Progenitor cell of endocrine pancreas (in vitro differentiated cells): ENCODE results near the gene ARHGEF2. TPM values are rescaled to one million over a fixed set of nuclear protein-coding genes. Genes with fewer than 3 reads are reported as not detected.

Experiments used
- DNase-seq: peaks from one replicate; pipeline ENCODE4 v3.0.0; 2021; ENCODE audit warnings: low spot score; ENCODE audit not compliant: unreplicated experiment
- H3K27ac Mint-ChIP-seq: 2 replicates; pipeline ENCODE4 v1.8.0; 2021; ENCODE audit warnings: mild to moderate bottlenecking, moderate library complexity, mixed read lengths
- H3K27me3 Mint-ChIP-seq: 2 replicates; pipeline ENCODE4 v1.8.0; 2021; ENCODE audit warnings: mixed read lengths
- H3K36me3 Mint-ChIP-seq: 2 replicates; pipeline ENCODE4 v1.8.0; 2022; ENCODE audit warnings: mixed read lengths; ENCODE audit not compliant: insufficient read depth
- H3K4me1 Mint-ChIP-seq: 2 replicates; pipeline ENCODE4 v1.8.0; 2021; ENCODE audit warnings: low read depth, mixed read lengths
- H3K4me3 Mint-ChIP-seq: 2 replicates; pipeline ENCODE4 v1.8.0; 2021; ENCODE audit warnings: low read depth, mild to moderate bottlenecking, moderate library complexity, mixed read lengths
- H3K9me3 Mint-ChIP-seq: 2 replicates; pipeline ENCODE4 v1.8.0; 2021; ENCODE audit warnings: low read depth, mixed read lengths
- CTCF ChIP-seq: fragments of 200-600 bp; sonication (generic); IDR thresholded peaks from one replicate; pipeline ENCODE4 v1.5.0; 2021; ENCODE audit warnings: antibody characterized with exemption, mild to moderate bottlenecking; ENCODE audit not compliant: unreplicated experiment
- total RNA-seq: library from RNA; stranded (reverse); gene quantifications from 2 replicates; pipeline ENCODE4 v1.2.1, GENCODE V29; 2021

The ARHGEF2 gene
- total RNA-seq, 1 donor from 2014 or later = 103 TPM

DNA sequence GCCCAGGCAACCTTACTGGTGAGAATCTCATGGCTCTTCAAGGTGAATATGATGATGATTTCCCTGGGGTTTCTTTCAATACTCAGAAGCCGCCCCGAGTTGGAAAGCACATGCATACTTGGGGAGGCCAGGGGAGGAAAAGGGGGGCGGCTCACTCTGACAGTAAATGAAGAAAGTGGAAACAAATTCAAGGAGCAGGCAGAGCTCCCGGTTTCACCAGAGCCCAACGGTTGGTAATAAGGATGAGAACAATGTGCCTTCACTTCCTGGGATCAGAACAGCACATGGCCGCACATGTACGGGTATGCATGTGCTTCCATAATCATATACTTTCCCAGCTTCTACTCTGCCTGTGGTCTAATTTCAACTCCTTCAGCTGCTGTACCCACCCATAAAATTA lies 3.8 kb upstream of the ARHGEF2 start:
- Mint-ChIP-seq H3K36me3 (no peaks in the 10 kb centered on the region), H3K4me1 (peaks cover 38% of the 10 kb centered on the region), H3K27ac (peak overlapping the region; percentile 25), H3K4me3 (no peak overlapping the region), H3K27me3 (no peaks in the 10 kb centered on the region), H3K9me3 (no peaks in the 10 kb centered on the region)
- no peak for TF ChIP-seq CTCF
- DNase-seq = no peak

DNA sequence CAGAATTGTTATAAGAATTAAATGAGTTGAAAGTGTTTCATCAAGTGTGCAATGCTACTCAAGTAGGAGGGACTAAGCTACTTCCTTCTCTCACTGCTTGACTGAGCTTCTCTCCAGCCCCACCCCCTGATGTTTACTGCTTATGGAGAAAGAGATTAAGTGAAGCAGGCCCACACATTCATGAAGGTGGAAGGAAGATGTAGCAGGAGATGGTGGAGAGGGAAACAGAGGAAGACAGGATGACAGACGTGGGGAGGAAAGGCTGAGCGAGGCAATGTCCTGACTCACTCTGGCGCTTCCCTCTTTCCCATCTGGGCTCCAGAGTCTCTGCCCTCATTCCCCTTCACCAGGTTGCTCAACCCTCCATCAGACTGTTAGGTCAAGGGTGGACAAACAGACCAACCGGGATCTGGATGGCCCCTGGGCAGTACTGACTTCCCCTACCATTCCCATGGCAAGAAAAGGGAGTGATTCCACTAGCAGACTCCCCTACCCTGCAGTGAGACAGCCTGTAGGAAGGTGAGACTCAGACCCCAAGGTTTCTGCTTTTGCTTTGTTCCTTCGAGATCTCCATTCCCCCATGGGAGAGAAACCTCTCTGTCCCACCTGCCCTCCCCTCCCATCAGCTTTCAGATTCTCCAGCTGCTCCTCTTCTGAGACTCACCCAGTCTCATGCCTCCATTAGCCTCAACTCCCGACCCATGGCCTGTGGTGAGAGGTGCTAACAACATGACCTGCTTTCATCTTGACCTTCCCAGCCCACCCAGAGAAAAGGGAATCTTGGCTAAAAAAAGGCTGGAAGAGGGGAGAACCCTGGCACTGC lies 3.1 kb upstream of the ARHGEF2 start:
- peak overlapping the region; percentile 25 for H3K27ac Mint-ChIP-seq
- H3K36me3 Mint-ChIP-seq = no peaks in the 10 kb centered on the region
- TF ChIP-seq CTCF = no peak
- H3K4me1 Mint-ChIP-seq = peaks cover 44% of the 10 kb centered on the region
- H3K4me3 Mint-ChIP-seq = no peak overlapping the region
- no peak for DNase-seq
- H3K27me3 Mint-ChIP-seq = no peaks in the 10 kb centered on the region
- no peaks in the 10 kb centered on the region for H3K9me3 Mint-ChIP-seq

GRCh38 chr1:155979597-155980343 lies 1.4 kb upstream of the ARHGEF2 start:
- H3K4me3 Mint-ChIP-seq = peak overlapping the region; percentile 95
- no peaks in the 10 kb centered on the region for H3K36me3 Mint-ChIP-seq
- H3K27ac Mint-ChIP-seq = peak overlapping the region; percentile 94
- no peak for TF ChIP-seq CTCF
- H3K9me3 Mint-ChIP-seq = no peaks in the 10 kb centered on the region
- H3K4me1 Mint-ChIP-seq = peaks cover 61% of the 10 kb centered on the region
- H3K27me3 Mint-ChIP-seq = no peaks in the 10 kb centered on the region
- DNase-seq = no peak

GRCh38 chr1:155978973-155979429 lies 654 bp upstream of the ARHGEF2 start:
- H3K9me3 Mint-ChIP-seq = no peaks in the 10 kb centered on the region
- H3K27ac Mint-ChIP-seq = peak overlapping the region; percentile 94
- no peaks in the 10 kb centered on the region for H3K27me3 Mint-ChIP-seq
- H3K4me1 Mint-ChIP-seq = peaks cover 60% of the 10 kb centered on the region
- H3K4me3 Mint-ChIP-seq = peak overlapping the region; percentile 95
- H3K36me3 Mint-ChIP-seq = no peaks in the 10 kb centered on the region
- no peak for TF ChIP-seq CTCF
- no peak for DNase-seq

- H3K4me3 Mint-ChIP-seq = peak overlapping the region; percentile 95
These were observed 540 bp downstream of the ARHGEF2 start for GRCh38 chr1:155977690-155978324.

More at GRCh38 chr1:155977690-155978324, 540 bp downstream of the ARHGEF2 start:
- Mint-ChIP-seq H3K4me1 (peaks cover 58% of the 10 kb centered on the region), H3K27ac (peak overlapping the region; percentile 89), H3K27me3 (no peaks in the 10 kb centered on the region), H3K9me3 (no peaks in the 10 kb centered on the region), H3K36me3 (no peaks in the 10 kb centered on the region)
- no peak for TF ChIP-seq CTCF
- peak; percentile 17 for DNase-seq
